ENCODE data around the gene PIGU.

The PIGU gene

DNA sequence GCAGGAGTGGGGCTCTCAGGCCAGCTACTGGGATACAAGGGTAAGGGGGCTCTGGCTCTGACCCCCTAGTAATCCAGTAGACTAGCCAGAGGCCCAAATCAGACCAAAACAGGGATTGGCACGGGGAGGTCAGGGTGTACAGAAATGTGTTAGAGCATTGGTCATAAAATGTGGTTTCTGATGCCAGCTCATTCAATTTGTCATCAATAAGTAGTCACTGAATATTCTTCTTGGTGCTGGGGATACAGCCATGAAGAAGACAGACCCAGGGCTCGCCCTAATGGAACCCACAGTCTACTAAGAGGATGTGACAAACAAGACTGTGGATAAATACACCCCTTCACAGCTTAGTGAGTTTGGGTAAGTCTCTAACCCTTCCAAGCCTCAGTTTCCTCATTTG is 107.3 kb downstream of the PIGU start:
- TF ChIP-seq, protein P1, sequence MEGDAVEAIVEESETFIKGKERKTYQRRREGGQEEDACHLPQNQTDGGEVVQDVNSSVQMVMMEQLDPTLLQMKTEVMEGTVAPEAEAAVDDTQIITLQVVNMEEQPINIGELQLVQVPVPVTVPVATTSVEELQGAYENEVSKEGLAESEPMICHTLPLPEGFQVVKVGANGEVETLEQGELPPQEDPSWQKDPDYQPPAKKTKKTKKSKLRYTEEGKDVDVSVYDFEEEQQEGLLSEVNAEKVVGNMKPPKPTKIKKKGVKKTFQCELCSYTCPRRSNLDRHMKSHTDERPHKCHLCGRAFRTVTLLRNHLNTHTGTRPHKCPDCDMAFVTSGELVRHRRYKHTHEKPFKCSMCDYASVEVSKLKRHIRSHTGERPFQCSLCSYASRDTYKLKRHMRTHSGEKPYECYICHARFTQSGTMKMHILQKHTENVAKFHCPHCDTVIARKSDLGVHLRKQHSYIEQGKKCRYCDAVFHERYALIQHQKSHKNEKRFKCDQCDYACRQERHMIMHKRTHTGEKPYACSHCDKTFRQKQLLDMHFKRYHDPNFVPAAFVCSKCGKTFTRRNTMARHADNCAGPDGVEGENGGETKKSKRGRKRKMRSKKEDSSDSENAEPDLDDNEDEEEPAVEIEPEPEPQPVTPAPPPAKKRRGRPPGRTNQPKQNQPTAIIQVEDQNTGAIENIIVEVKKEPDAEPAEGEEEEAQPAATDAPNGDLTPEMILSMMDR (IDR thresholded peaks at IDR 0.05; ENCODE audit: low read depth, low read length, missing control alignments): no peak
- no peak overlapping the region for H3K4me3 ChIP-seq (ENCODE audit: low read depth, low read length)
- no peak for DNase-seq (ENCODE audit: low read depth)

DNA sequence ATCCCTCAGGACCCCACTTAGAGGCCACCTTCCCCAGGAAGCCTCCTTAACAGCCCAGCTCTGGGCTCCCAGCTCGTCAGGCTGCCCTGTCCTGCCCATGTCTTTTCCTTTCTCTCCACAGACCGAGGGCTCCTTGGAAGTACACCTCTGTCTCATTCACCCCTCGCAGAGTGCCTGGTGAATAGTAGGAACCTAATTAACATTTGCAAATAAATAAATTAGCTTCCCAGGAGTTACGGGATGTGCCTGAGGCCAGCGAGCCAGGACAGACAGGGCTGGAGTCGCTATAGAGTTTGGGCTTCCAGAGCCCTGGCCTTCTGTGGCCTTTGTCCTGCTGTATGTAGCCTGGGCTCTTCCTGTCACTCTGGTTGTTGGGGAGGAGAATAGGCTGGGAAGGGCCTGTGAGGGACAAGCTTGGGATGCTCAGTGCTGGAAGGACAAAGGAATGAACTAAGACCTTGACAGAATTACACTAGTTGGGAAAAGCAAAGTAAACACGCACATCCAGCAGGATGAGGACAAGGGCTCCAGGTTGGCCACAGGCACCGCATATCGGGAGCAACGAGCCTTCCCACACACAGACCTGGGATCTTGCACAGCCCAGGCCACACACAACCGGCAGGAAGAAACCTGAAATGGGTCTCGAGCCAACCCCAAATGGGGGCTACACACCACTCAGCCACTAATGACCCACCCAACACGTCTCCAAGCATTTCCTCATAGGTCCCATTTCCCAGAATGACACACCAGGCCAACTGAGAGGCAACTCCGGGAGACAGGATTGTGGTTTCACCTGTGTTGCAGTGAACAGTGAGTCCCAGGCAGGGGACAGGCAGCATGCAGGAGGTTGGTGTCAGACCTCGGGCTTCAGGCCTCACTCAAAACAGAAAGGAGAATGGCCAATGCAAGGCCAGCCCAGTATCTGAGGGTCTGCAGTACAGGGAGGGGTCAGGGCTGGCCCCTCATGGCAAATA is 108.7 kb downstream of the PIGU start:
- TF ChIP-seq, protein P1 (IDR thresholded peaks at IDR 0.05; ENCODE audit: low read depth, low read length, missing control alignments): no peak
- no peak overlapping the region for H3K4me3 ChIP-seq (ENCODE audit: low read depth, low read length)
- no peak for DNase-seq (ENCODE audit: low read depth)

DNA sequence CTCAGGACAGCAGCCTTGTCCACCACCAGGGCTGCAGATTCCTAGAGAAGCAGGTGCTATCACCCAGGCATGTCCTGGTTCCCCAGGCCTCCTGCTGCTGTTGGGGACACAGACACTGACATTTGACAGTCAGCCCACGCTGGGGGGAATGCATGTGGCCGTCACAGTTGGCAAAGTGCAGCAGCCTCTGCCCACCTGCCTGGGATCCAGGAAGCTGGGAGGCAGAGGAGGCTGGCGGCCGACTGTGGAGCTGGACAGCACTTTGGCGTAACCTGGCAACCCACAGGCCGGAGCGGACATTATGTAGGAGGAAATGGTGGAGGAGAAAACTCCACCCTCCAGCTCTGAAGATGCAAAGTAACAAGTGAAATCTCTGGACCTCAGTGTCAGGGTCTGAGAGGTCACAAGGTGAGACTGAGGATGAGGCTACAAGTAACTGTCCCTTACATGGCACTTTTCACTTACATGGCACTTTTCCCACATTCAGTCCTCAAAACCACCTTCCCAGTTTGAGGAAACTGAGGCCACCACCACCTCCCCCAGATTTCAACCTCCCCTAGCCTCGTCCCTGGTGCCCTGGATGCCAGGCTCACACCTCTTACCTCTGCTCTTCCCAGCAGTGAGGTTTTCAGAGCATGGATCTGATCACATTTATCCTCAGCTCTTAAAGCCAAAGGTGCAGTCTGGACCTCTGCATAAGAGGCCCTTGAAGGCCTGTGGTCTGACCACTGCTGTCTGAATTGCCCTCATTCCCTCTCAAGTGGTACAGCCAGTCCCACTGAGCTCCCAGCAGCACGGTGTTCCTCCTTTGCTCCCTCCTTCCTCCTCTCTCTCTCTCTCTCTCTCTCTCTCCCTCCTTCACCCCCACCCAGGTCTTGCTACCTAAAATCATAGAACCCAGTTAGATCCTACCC is 109.7 kb downstream of the PIGU start:
- no peak for DNase-seq (ENCODE audit: low read depth)
- TF ChIP-seq, protein P1 (IDR thresholded peaks at IDR 0.05; ENCODE audit: low read depth, low read length, missing control alignments): no peak
- H3K4me3 ChIP-seq (ENCODE audit: low read depth, low read length): no peak overlapping the region

- DNase-seq (ENCODE audit: low read depth): no peak
- TF ChIP-seq, protein P1 (IDR thresholded peaks at IDR 0.05; ENCODE audit: low read depth, low read length, missing control alignments): no peak
These were observed 112.1 kb downstream of the PIGU start for GRCh38 chr20:34564833-34565232.

DNA sequence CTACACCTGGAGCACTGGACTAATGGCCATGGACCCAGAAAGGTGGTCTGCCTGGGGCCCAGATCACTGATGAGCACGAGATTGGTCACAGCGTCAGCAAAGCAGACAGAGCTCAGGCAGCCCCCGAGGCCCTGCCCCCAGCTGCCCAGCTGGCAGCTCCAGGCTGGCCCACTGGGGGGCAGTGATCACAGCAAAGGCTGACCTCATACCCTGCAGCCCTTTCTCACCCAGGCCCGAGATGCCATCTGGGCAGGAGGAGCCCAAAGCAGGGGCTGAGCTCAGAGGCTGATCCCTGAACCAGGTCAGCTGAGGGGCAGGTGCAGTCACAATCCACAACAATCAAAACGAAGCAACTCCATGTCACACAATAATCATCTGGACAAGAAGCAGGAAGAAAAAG is 114.3 kb downstream of the PIGU start:
- DNase-seq (ENCODE audit: low read depth): no peak
- H3K4me3 ChIP-seq (ENCODE audit: low read depth, low read length): no peak overlapping the region
- TF ChIP-seq, protein P1 (IDR thresholded peaks at IDR 0.05; ENCODE audit: low read depth, low read length, missing control alignments): peak; percentile 52

More at GRCh38 chr20:34564833-34565232, 112.1 kb downstream of the PIGU start:
- no peak overlapping the region for H3K4me3 ChIP-seq (ENCODE audit: low read depth, low read length)

DNA sequence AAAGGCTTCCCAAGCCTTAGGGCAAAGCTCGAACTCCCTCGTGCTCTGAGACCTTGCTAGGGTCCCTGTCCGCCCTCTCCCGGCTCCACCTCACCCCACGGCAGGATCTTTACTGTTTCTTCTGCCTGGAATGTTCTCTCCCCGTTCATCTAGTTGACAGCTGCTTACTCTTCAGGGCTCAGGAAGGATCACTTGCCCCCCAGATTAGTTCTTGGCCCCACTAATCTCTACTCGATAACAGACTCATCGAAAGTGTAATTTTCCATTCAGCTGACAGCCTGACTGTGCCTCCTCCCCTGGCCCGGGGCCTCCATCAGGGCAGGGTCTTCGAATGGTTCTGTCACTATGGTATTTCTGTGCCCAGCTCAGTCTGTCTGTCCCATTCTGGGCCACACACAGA is 115.2 kb downstream of the PIGU start:
- no peak overlapping the region for H3K4me3 ChIP-seq (ENCODE audit: low read depth, low read length)
- no peak for DNase-seq (ENCODE audit: low read depth)
- TF ChIP-seq, protein P1 (IDR thresholded peaks at IDR 0.05; ENCODE audit: low read depth, low read length, missing control alignments): no peak
